Measurements from ENCODE around the gene SORBS1.

DNA sequence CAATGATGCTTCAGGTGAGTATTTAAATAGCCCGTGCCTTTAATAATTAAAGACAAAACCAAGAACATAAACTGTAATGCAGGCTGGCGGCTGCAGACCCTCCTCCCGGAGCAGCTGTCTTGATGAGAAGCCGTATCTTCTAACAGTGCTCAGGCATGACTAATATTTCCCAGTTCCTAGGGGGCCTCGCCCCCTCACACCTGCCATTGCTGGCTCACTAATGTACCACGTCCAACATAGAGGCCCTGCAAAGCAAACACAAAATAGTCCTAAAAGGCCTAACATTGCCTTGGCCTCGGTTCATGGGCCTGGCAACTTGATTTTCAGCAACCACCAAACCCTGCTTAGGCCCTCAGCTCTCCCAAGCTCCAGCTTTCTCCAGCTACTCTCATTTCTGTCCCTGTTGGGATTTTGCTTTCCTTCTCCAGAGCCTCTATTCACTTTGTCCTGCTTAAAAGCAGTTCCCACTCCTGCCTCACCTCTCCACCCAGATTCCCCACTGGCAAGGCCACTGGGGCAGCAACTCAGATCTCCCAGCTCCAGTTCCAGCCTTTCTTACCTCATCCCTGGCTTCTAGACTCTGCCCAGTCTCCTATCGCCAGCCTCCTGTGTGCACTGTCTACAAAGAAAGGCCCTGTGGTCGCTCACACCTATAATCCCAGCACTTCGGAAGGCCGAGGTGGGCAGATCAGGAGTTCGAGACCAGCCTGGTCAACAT lies 16.2 kb downstream of the SORBS1 start:
- TF ChIP-seq, protein P1, sequence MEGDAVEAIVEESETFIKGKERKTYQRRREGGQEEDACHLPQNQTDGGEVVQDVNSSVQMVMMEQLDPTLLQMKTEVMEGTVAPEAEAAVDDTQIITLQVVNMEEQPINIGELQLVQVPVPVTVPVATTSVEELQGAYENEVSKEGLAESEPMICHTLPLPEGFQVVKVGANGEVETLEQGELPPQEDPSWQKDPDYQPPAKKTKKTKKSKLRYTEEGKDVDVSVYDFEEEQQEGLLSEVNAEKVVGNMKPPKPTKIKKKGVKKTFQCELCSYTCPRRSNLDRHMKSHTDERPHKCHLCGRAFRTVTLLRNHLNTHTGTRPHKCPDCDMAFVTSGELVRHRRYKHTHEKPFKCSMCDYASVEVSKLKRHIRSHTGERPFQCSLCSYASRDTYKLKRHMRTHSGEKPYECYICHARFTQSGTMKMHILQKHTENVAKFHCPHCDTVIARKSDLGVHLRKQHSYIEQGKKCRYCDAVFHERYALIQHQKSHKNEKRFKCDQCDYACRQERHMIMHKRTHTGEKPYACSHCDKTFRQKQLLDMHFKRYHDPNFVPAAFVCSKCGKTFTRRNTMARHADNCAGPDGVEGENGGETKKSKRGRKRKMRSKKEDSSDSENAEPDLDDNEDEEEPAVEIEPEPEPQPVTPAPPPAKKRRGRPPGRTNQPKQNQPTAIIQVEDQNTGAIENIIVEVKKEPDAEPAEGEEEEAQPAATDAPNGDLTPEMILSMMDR (IDR thresholded peaks at IDR 0.05; ENCODE audit: insufficient read depth, low read length), result no peak
- TF ChIP-seq POLR2AphosphoS5 (IDR thresholded peaks at IDR 0.05; ENCODE audit: low read depth), result no peak
